Non-pigmented ciliary epithelial cell (primary cell): Measurements from ENCODE around the gene RASSF8.
A peak's percentile ranks its signal among the peaks of the same experiment; 100 is the strongest.

Experiments
- DNase-seq: peaks from one replicate; pipeline ENCODE4 v3.0.0-alpha.2; 2010; ENCODE audit warnings: low read depth

The RASSF8 gene

GRCh38 chr12:26108915-26109314 lies 150.4 kb downstream of the RASSF8 start:
- DNase-seq = no peak

GRCh38 chr12:26109343-26109881 lies 150.9 kb downstream of the RASSF8 start:
- DNase-seq = no peak

- DNase-seq = no peak
These were observed 153.8 kb downstream of the RASSF8 start for GRCh38 chr12:26112232-26112631.

- DNase-seq = no peak
These were observed 154.2 kb downstream of the RASSF8 start for GRCh38 chr12:26112703-26113147.

GRCh38 chr12:26113181-26113654 lies 154.7 kb downstream of the RASSF8 start:
- DNase-seq = no peak

- peak; percentile 65 for DNase-seq
These were observed 155.6 kb downstream of the RASSF8 start for GRCh38 chr12:26113853-26114719.

- no peak for DNase-seq
These were observed 156.4 kb downstream of the RASSF8 start for GRCh38 chr12:26114720-26115401.

GRCh38 chr12:26116829-26117715 lies 158.6 kb downstream of the RASSF8 start:
- DNase-seq = no peak

- no peak for DNase-seq
These were observed 159.8 kb downstream of the RASSF8 start for GRCh38 chr12:26118308-26118707.

GRCh38 chr12:26119391-26119989 lies 161.0 kb downstream of the RASSF8 start:
- no peak for DNase-seq

GRCh38 chr12:26120561-26121274 lies 162.2 kb downstream of the RASSF8 start:
- DNase-seq = no peak

GRCh38 chr12:26121323-26122060 lies 163.0 kb downstream of the RASSF8 start:
- no peak for DNase-seq

GRCh38 chr12:26122061-26122680 lies 163.7 kb downstream of the RASSF8 start:
- no peak for DNase-seq

- DNase-seq = peak; percentile 55
These were observed 164.4 kb downstream of the RASSF8 start for GRCh38 chr12:26122681-26123481.

- no peak for DNase-seq
These were observed 165.0 kb downstream of the RASSF8 start for GRCh38 chr12:26123482-26123980.

GRCh38 chr12:26124446-26125399 lies 166.2 kb downstream of the RASSF8 start, which contains the start of gene BHLHE41:
BHLHE41 (minus strand) TSS chr12:26125037; CDS start chr12:26124779, 258 bp downstream.
- no peak for DNase-seq
